HepG2 (cell line): ENCODE results near the gene ARPC1A. TPM values are rescaled to one million over a fixed set of nuclear protein-coding genes. Genes with fewer than 3 reads are reported as not detected.
A peak's percentile ranks its signal among the peaks of the same experiment; 100 is the strongest.
"Not testable (repeated sequence)": the region's sequence is repeated elsewhere in the genome, so short reads cannot be mapped to it uniquely, and the experiment has no call there.

Experiments
- ATAC-seq: fragments of 200-7000 bp; cut with Tn5 transposase; 3 replicates; pipeline ENCODE4 v1.9.1; 2020; ENCODE audit warnings: mild to moderate bottlenecking, moderate library complexity
- BruUV-seq: library from RNA; stranded (reverse); fragments of 400-500 nt; replicated peaks from 2 replicates; lab custom pipeline; 2021; lab: Mats Ljungman, UMichigan
- CTCF ChIA-PET: fragments of 300-600 bp; formaldehyde crosslinking; extraction: SDS; loops from one replicate; lab custom pipeline; 2021; ENCODE audit warnings: low total read pairs, inconsistent platforms, low intra/inter-chr PET ratio; lab: Yijun Ruan, JAX
- POLR2A ChIA-PET: fragments of 350-600 bp; sonication (Branson Sonifier 250); formaldehyde crosslinking; loops from one replicate; lab custom pipeline; 2020; ENCODE audit warnings: antibody characterized with exemption, inconsistent platforms; lab: Yijun Ruan, JAX
- DNase-seq: peaks from one replicate; pipeline ENCODE4 v3.0.0-alpha.2; 2015; ENCODE audit warnings: low spot score
- FAIRE-seq: peaks from 3 replicates; lab custom pipeline; 2011; peaks lifted over from hg19 to GRCh38; lab: Jason Lieb, UNC
- H2AFZ ChIP-seq: one replicate; pipeline ENCODE4 v1.6.1; 2011; ENCODE audit warnings: low read length, inconsistent platforms
- H3K27ac ChIP-seq: fragments of 300-600 bp; 3 replicates; pipeline ENCODE4 v1.8.0; 2011; ENCODE audit warnings: mixed run types, mild to moderate bottlenecking, mixed read lengths, low read length, inconsistent platforms; ENCODE audit not compliant: insufficient read depth; ENCODE audit errors: extremely low read length
- H3K27me3 ChIP-seq, 2 experiments: fragments of 200-600 bp in 1 of 2; 2 replicates in 1 of 2; 3 replicates in 1 of 2; pipeline versions ENCODE4 v1.6.0 to v1.8.0; 2011; ENCODE audit warnings: low read length in 2 of 2, mild to moderate bottlenecking in 2 of 2, moderate library complexity in 2 of 2, inconsistent platforms in 1 of 2; ENCODE audit not compliant: insufficient read depth in 2 of 2, control insufficient read depth in 1 of 2
- H3K36me3 ChIP-seq, 2 experiments: fragments of 200-600 bp in 1 of 2; replicated peaks in 1 of 2; 2 replicates in 1 of 2; 3 replicates in 1 of 2; pipeline versions ENCODE4 v1.5.1 to v1.8.0; 2011; ENCODE audit warnings: low read length in 2 of 2, inconsistent platforms in 1 of 2; ENCODE audit not compliant: insufficient read depth in 2 of 2, control insufficient read depth in 1 of 2
- H3K4me1 ChIP-seq: 2 replicates; pipeline ENCODE4 v1.5.1; 2012; ENCODE audit warnings: low read length, inconsistent platforms; ENCODE audit not compliant: insufficient read depth
- H3K4me2 ChIP-seq: 2 replicates; pipeline ENCODE4 v1.6.0; 2011; ENCODE audit warnings: low read depth, low read length, inconsistent platforms
- H3K4me3 ChIP-seq, 3 experiments: fragments of 200-600 bp in 1 of 3; sonication (generic), shearing (Covaris generic) in 1 of 3; replicated peaks in 1 of 3; 2 replicates each; pipeline ENCODE4 v1.5.1; 2011 to 2016; ENCODE audit warnings: low read length in 3 of 3, inconsistent platforms in 2 of 3, low read depth in 2 of 3, mild to moderate bottlenecking in 2 of 3, control low read depth in 1 of 3, mixed read lengths in 1 of 3; ENCODE audit not compliant: insufficient read depth in 1 of 3
- H3K79me2 ChIP-seq: one replicate; pipeline ENCODE4 v1.6.1; 2011; ENCODE audit warnings: low read length, inconsistent platforms; ENCODE audit not compliant: insufficient read depth
- H3K9ac ChIP-seq: 2 replicates; pipeline ENCODE4 v1.6.0; 2011; ENCODE audit warnings: mild to moderate bottlenecking, low read depth, low read length, inconsistent platforms; ENCODE audit not compliant: insufficient read depth
- H3K9me3 ChIP-seq: 2 replicates; pipeline ENCODE4 v1.5.1; 2012; ENCODE audit warnings: mild to moderate bottlenecking, low read length
- H4K20me1 ChIP-seq: 2 replicates; pipeline ENCODE4 v1.6.0; 2011; ENCODE audit warnings: inconsistent platforms, mild to moderate bottlenecking, low read length, moderate library complexity; ENCODE audit not compliant: insufficient read depth
- ATF4 ChIP-seq, 2 experiments: fragments of 450-650 bp in 1 of 2; sonication (generic) in 1 of 2; formaldehyde crosslinking; IDR thresholded peaks; 2 replicates each; pipeline versions ENCODE4 v1.5.0 to v1.8.0; 2020 to 2022; ENCODE audit warnings: mild to moderate bottlenecking in 1 of 2, missing genetic modification reagents in 1 of 2
- CEBPB ChIP-seq: IDR thresholded peaks from 2 replicates; pipeline ENCODE4 v1.6.1; 2011; ENCODE audit warnings: low read depth, low read length, improper control_type of control experiment, borderline replicate concordance
- CEBPG ChIP-seq: IDR thresholded peaks from 2 replicates; pipeline ENCODE4 v1.6.1; 2016
- ELF1 ChIP-seq: sonication (generic); formaldehyde crosslinking; IDR thresholded peaks from 2 replicates; pipeline ENCODE4 v1.4.0; 2020; ENCODE audit warnings: missing genetic modification reagents
- MAFF ChIP-seq: IDR thresholded peaks from 2 replicates; pipeline ENCODE4 v1.6.1; 2011; ENCODE audit warnings: low read depth, low read length, improper control_type of control experiment
- MAFK ChIP-seq, 2 experiments: IDR thresholded peaks in 1 of 2; conservative IDR thresholded peaks in 1 of 2; 2 replicates each; pipeline ENCODE4 v1.6.1; 2011; ENCODE audit warnings: improper control_type of control experiment in 2 of 2, low read length in 2 of 2
- NFYC ChIP-seq: IDR thresholded peaks from 2 replicates; pipeline ENCODE4 v1.6.1; 2016; ENCODE audit warnings: missing genetic modification reagents, missing compliant biosample characterization
- SAP130 ChIP-seq: IDR thresholded peaks from 2 replicates; pipeline ENCODE4 v1.6.1; 2016; ENCODE audit warnings: low read depth
- ZNF101 ChIP-seq: sonication (generic); formaldehyde crosslinking; IDR thresholded peaks from 2 replicates; pipeline ENCODE4 v1.4.0; 2020; ENCODE audit warnings: mild to moderate bottlenecking, low read depth, missing genetic modification reagents, borderline replicate concordance
- ZNF12 ChIP-seq: sonication (generic); formaldehyde crosslinking; IDR thresholded peaks from 2 replicates; pipeline ENCODE4 v1.5.0; 2020; ENCODE audit warnings: missing genetic modification reagents
- ZNF3 ChIP-seq: IDR thresholded peaks from 2 replicates; pipeline ENCODE4 v1.7.0; 2017; ENCODE audit warnings: inconsistent platforms
- ZNF770 ChIP-seq: sonication (generic); formaldehyde crosslinking; IDR thresholded peaks from 2 replicates; pipeline ENCODE4 v1.5.0; 2020; ENCODE audit warnings: mild to moderate bottlenecking, missing genetic modification reagents
- WGBS: methylation state at CpG from one replicate; pipeline ENCODE4 v1.1.6; 2017; ENCODE audit warnings: low lambda C conversion rate; 5-methylcytosine and 5-hydroxymethylcytosine counted together
- in situ Hi-C: cut with HindIII; loops from 2 replicates; pipeline ENCODE4 v1.10.0; 2017; ENCODE audit warnings: low pct_unique_long_range_greater_than_20kb; ENCODE audit not compliant: extremely low pct_ligation_motif_present
- intact Hi-C: fragments of 100-400 bp; cut with micrococcal nuclease; formaldehyde crosslinking; loops from one replicate; pipeline ENCODE4 v1.10.0; 2022; ENCODE audit not compliant: unreplicated experiment
- polyA plus RNA-seq, 8 experiments: library from polyadenylated mRNA; depleted of rRNA in 3 of 8; stranded (reverse) in 7 of 8; unstranded in 1 of 8; fragments of >200 nt; fragmentation: Illumina TruSeq in 4 of 8; extraction: Trizol in 4 of 8; gene quantifications; 2 replicates each; pipeline versions ENCODE4 v1.2.1 to v1.2.3, GENCODE V29; 2011 to 2016; ENCODE audit warnings: low read depth in 4 of 8, missing spikeins in 1 of 8, mixed read lengths in 1 of 8; ENCODE audit not compliant: insufficient read depth in 1 of 8
- total RNA-seq, 5 experiments: library from RNA; depleted of rRNA; stranded (reverse); fragments of >200 nt; fragmentation: Illumina TruSeq; extraction: Trizol; gene quantifications; 2 replicates each; pipeline ENCODE4 v1.2.3, GENCODE V29; 2016; ENCODE audit warnings: low read depth in 1 of 5

ARPC1A gene
- total and polyA plus RNA-seq, 2 of the 13 experiments (the other 11 are each of a cell fraction or from before 2014, with no cell fraction given): 44.3 to 88.5 TPM

- H3K9ac ChIP-seq, intact Hi-C loops, FAIRE-seq, BruUV-seq, ATAC-seq, CTCF ChIA-PET, H4K20me1 ChIP-seq, H3K4me3 ChIP-seq, H3K9me3 ChIP-seq, in situ Hi-C loops, H3K27me3 ChIP-seq, H2AFZ ChIP-seq, H3K27ac ChIP-seq, H3K4me2 ChIP-seq: not testable (repeated sequence)
- peak; percentile 41 for DNase-seq
- WGBS: 91% methylated on average over 8 of the region's 8 CpGs
- peaks cover 40% of the 10 kb centered on the region for H3K4me1 ChIP-seq
- H3K36me3 ChIP-seq: peaks cover 4 to 20% of the 10 kb centered on the region in 2 experiments
- POLR2A ChIA-PET: interaction anchor here (1.2 kb wide), 1 partner anchor 42 kb away, joined by 3 read pairs; no protein-coding TSS in a partner anchor
- peaks cover 49% of the 10 kb centered on the region for H3K79me2 ChIP-seq
- peak in 1 of 2 experiments; percentile 78; a peak in 2 of 4 replicates for TF ChIP-seq ATF4 (CRISPR knock-in tag; IDR thresholded peaks at IDR 0.05)
- TF ChIP-seq MAFK (conservative IDR thresholded peaks at IDR 0.05 in 1 of 2, IDR thresholded peaks at IDR 0.05 in 1 of 2; ENCODE audit: low read length in 2 of 2): peak; percentile 84 to 86
- 0 out of 2 replicates have a peak, but pooled peaks have one; percentile 44 for TF ChIP-seq ZNF3
- peak; percentile 5; the same call in 1 of the 2 replicates for TF ChIP-seq CEBPB
- peak; percentile 80 for TF ChIP-seq MAFF
- 0 out of 2 replicates have a peak, but pooled peaks have one; percentile 20 for TF ChIP-seq CEBPG
- TF ChIP-seq SAP130: 0 out of 2 replicates have a peak, but pooled peaks have one; percentile 14
Observed at GRCh38 chr7:99330314-99330961, 4.7 kb downstream of the ARPC1A start.

GRCh38 chr7:99331002-99331401, 5.3 kb downstream of the ARPC1A start:
- Histone ChIP-seq H3K36me3 (peaks cover 4 to 24% of the 10 kb centered on the region in 2 experiments), H2AFZ (no peak overlapping the region), H3K9ac (no peak overlapping the region), H3K4me3 (no peak overlapping the region), H3K4me1 (peaks cover 40% of the 10 kb centered on the region), H3K27ac (no peak overlapping the region), H4K20me1 (no peaks in the 10 kb centered on the region), H3K79me2 (peaks cover 48% of the 10 kb centered on the region), H3K27me3 (no peaks in the 10 kb centered on the region), H3K4me2 (no peak overlapping the region), H3K9me3 (no peaks in the 10 kb centered on the region)
- WGBS: 99% methylated on average over 2 of the region's 2 CpGs
- TF ChIP-seq ELF1 (CRISPR knock-in tag): no peak
- peak; percentile 85 for TF ChIP-seq ZNF770
- no peak for TF ChIP-seq ZNF101 (CRISPR knock-in tag)
- TF ChIP-seq NFYC (CRISPR knock-in tag): no peak
- no peak for TF ChIP-seq ZNF12 (CRISPR knock-in tag)
- FAIRE-seq: no peak
- POLR2A ChIA-PET: no interaction called here
- DNase-seq: no peak
- intact Hi-C loops: no loop called here
- no TSS peak for BruUV-seq
- in situ Hi-C loops: no loop called here
- ATAC-seq: no peak
- CTCF ChIA-PET: no interaction called here
